IMR-90 (cell line): ENCODE data around the gene LMO1. TPM values are rescaled to one million over a fixed set of nuclear protein-coding genes. Genes with fewer than 3 reads are reported as not detected.

Experiments
- ATAC-seq: fragments of 200-7000 bp; cut with Tn5 transposase; 2 replicates; pipeline ENCODE4 v1.9.1; 2020; ENCODE audit warnings: low read depth, mild to moderate bottlenecking, moderate library complexity
- BruUV-seq: library from RNA; stranded (reverse); fragments of 400-500 nt; replicated peaks from 2 replicates; lab custom pipeline; 2021; lab: Mats Ljungman, UMichigan
- CTCF ChIA-PET: fragments of 300-600 bp; formaldehyde crosslinking; extraction: SDS; loops from one replicate; lab custom pipeline; 2021; ENCODE audit warnings: antibody characterized with exemption; lab: Yijun Ruan, JAX
- POLR2A ChIA-PET: fragments of 300-600 bp; sonication (Branson Sonifier 250); formaldehyde crosslinking; loops from one replicate; lab custom pipeline; 2022; ENCODE audit warnings: antibody characterized with exemption; ENCODE audit not compliant: unreplicated experiment; lab: Charles Lee
- DNase-seq: peaks from one replicate; pipeline ENCODE4 v3.0.0; 2013
- H2AFZ ChIP-seq: replicated peaks from 2 replicates; pipeline ENCODE3; 2013; ENCODE audit warnings: low read length, mild to moderate bottlenecking; ENCODE audit not compliant: poor library complexity
- H2AK5ac ChIP-seq: 2 replicates; pipeline ENCODE4 v1.6.1; 2013; ENCODE audit warnings: low read depth, low read length, inconsistent platforms
- H2AK9ac ChIP-seq: replicated peaks from 2 replicates; pipeline ENCODE3; 2013; ENCODE audit warnings: mild to moderate bottlenecking, low read depth, low read length, moderate library complexity; ENCODE audit not compliant: poor library complexity
- H2BK120ac ChIP-seq: 2 replicates; pipeline ENCODE4 v1.6.1; 2013; ENCODE audit warnings: low read depth, low read length, inconsistent platforms
- H2BK15ac ChIP-seq: 3 replicates; pipeline ENCODE4 v1.6.1; 2013; ENCODE audit warnings: low read depth, low read length, inconsistent platforms
- H2BK20ac ChIP-seq: 2 replicates; pipeline ENCODE4 v1.6.1; 2013; ENCODE audit warnings: low read depth, mild to moderate bottlenecking, inconsistent platforms, low read length, moderate library complexity
- H2BK5ac ChIP-seq: 2 replicates; pipeline ENCODE4 v1.6.1; 2013; ENCODE audit warnings: mild to moderate bottlenecking, low read depth, low read length, inconsistent platforms; ENCODE audit not compliant: poor library complexity, severe bottlenecking
- H3K14ac ChIP-seq: replicated peaks from 2 replicates; pipeline ENCODE4 v1.6.1; 2013; ENCODE audit warnings: low read depth, low read length, inconsistent platforms
- H3K18ac ChIP-seq: 2 replicates; pipeline ENCODE4 v1.6.1; 2013; ENCODE audit warnings: low read depth, low read length, control low read depth
- H3K23ac ChIP-seq: 2 replicates; pipeline ENCODE4 v1.6.1; 2013; ENCODE audit warnings: low read depth, low read length, inconsistent platforms
- H3K27ac ChIP-seq: 2 replicates; pipeline ENCODE4 v1.5.1; 2013; ENCODE audit warnings: mild to moderate bottlenecking, control low read depth, low read length; ENCODE audit not compliant: insufficient read depth
- H3K27me3 ChIP-seq: 2 replicates; pipeline ENCODE4 v1.6.1; 2013; ENCODE audit warnings: low read length; ENCODE audit not compliant: control insufficient read depth, insufficient read depth
- H3K36me3 ChIP-seq: 2 replicates; pipeline ENCODE4 v1.6.1; 2013; ENCODE audit warnings: low read length, mixed read lengths; ENCODE audit not compliant: control insufficient read depth, insufficient read depth
- H3K4ac ChIP-seq: 2 replicates; pipeline ENCODE4 v1.6.1; 2013; ENCODE audit warnings: low read depth, low read length, inconsistent platforms
- H3K4me1 ChIP-seq: 2 replicates; pipeline ENCODE4 v1.6.1; 2013; ENCODE audit warnings: low read length, mixed read lengths; ENCODE audit not compliant: control insufficient read depth, insufficient read depth
- H3K4me2 ChIP-seq: 2 replicates; pipeline ENCODE4 v1.6.1; 2013; ENCODE audit warnings: low read depth, mild to moderate bottlenecking, control low read depth, low read length, moderate library complexity
- H3K4me3 ChIP-seq: 2 replicates; pipeline ENCODE4 v1.5.1; 2013; ENCODE audit warnings: low read depth, mild to moderate bottlenecking, control low read depth, low read length, moderate library complexity; ENCODE audit not compliant: insufficient read depth
- H3K56ac ChIP-seq: 2 replicates; pipeline ENCODE4 v1.6.1; 2013; ENCODE audit warnings: low read length, inconsistent platforms; ENCODE audit not compliant: insufficient read depth; ENCODE audit errors: extremely low read depth
- H3K79me1 ChIP-seq, 2 experiments: 2 replicates each; pipeline ENCODE4 v1.6.1; 2013; ENCODE audit warnings: low read length in 2 of 2, inconsistent platforms in 1 of 2, low read depth in 1 of 2
- H3K9ac ChIP-seq: 2 replicates; pipeline ENCODE4 v1.6.1; 2013; ENCODE audit warnings: low read depth, low read length, control low read depth
- H3K9me1 ChIP-seq: 2 replicates; pipeline ENCODE4 v1.6.1; 2013; ENCODE audit warnings: low read length, inconsistent platforms; ENCODE audit not compliant: insufficient read depth
- H3K9me3 ChIP-seq: 2 replicates; pipeline ENCODE4 v1.6.1; 2013; ENCODE audit warnings: low read length; ENCODE audit not compliant: control insufficient read depth, insufficient read depth
- H4K20me1 ChIP-seq: 2 replicates; pipeline ENCODE4 v1.6.1; 2013; ENCODE audit warnings: low read length, inconsistent platforms; ENCODE audit not compliant: insufficient read depth
- H4K5ac ChIP-seq: 2 replicates; pipeline ENCODE4 v1.6.1; 2013; ENCODE audit warnings: mild to moderate bottlenecking, low read depth, low read length, control low read depth
- H4K8ac ChIP-seq, 2 experiments: 2 replicates each; pipeline ENCODE4 v1.6.1; 2013; ENCODE audit warnings: low read depth in 2 of 2, low read length in 2 of 2, control low read depth in 1 of 2, inconsistent platforms in 1 of 2
- H4K91ac ChIP-seq: 2 replicates; pipeline ENCODE4 v1.6.1; 2013; ENCODE audit warnings: low read depth, low read length, inconsistent platforms; ENCODE audit not compliant: insufficient read depth
- BHLHE40 ChIP-seq: fragments of 150-350 bp; IDR thresholded peaks from 2 replicates; pipeline ENCODE4 v1.6.1; 2016; ENCODE audit warnings: mild to moderate bottlenecking, low read depth, low read length
- CEBPB ChIP-seq: IDR thresholded peaks from 2 replicates; pipeline ENCODE4 v1.6.1; 2012; ENCODE audit warnings: low read depth, low read length, improper control_type of control experiment
- CTCF ChIP-seq: conservative IDR thresholded peaks from 2 replicates; pipeline ENCODE4 v1.5.1; 2012; ENCODE audit warnings: mild to moderate bottlenecking, low read depth, low read length, improper control_type of control experiment
- FOS ChIP-seq: fragments of 150-350 bp; IDR thresholded peaks from 2 replicates; pipeline ENCODE4 v1.6.1; 2016; ENCODE audit warnings: low read depth, low read length
- MAFK ChIP-seq: IDR thresholded peaks from 2 replicates; pipeline ENCODE4 v1.6.1; 2012; ENCODE audit warnings: low read depth, low read length, improper control_type of control experiment
- MAZ ChIP-seq: IDR thresholded peaks from 2 replicates; pipeline ENCODE4 v1.6.1; 2012; ENCODE audit warnings: low read depth, mild to moderate bottlenecking, low read length, improper control_type of control experiment, moderate library complexity, borderline replicate concordance
- MXI1 ChIP-seq: IDR thresholded peaks from 2 replicates; pipeline ENCODE4 v1.6.1; 2012; ENCODE audit warnings: low read depth, mild to moderate bottlenecking, low read length, moderate library complexity, borderline replicate concordance
- NFE2L2 ChIP-seq: fragments of 150-350 bp; IDR thresholded peaks from 2 replicates; pipeline ENCODE4 v1.6.1; 2016; ENCODE audit warnings: low read depth, mild to moderate bottlenecking, low read length
- RAD21 ChIP-seq: IDR thresholded peaks from 2 replicates; pipeline ENCODE4 v1.6.1; 2012; ENCODE audit warnings: low read length, improper control_type of control experiment
- RFX5 ChIP-seq: IDR thresholded peaks from 2 replicates; pipeline ENCODE4 v1.8.0; 2012; ENCODE audit warnings: low read depth, mild to moderate bottlenecking, low read length, moderate library complexity
- SMC3 ChIP-seq: fragments of 150-350 bp; IDR thresholded peaks from 2 replicates; pipeline ENCODE4 v1.6.1; 2016; ENCODE audit warnings: low read depth, mild to moderate bottlenecking, antibody characterized with exemption, low read length, moderate library complexity
- WGBS, 2 experiments: methylation state at CpG; one replicate each; pipeline versions ENCODE4 v1.1.5 to v1.1.7; 2013; ENCODE audit warnings: missing lambda C conversion rate in 2 of 2; ENCODE audit not compliant: insufficient read length in 1 of 2; ENCODE audit errors: extremely low coverage in 2 of 2; 5-methylcytosine and 5-hydroxymethylcytosine counted together
- dilution Hi-C: fragments of 300-500 bp; cut with HindIII; formaldehyde crosslinking; loops from one replicate; pipeline ENCODE4 v1.14.3; 2018; ENCODE audit warnings: low sequenced_read_pairs; ENCODE audit not compliant: unreplicated experiment
- in situ Hi-C: fragments of 300-500 bp; cut with MboI; formaldehyde crosslinking; loops from 3 replicates; pipeline ENCODE4 v1.14.3; 2019; ENCODE audit warnings: low sequenced_read_pairs, inconsistent platforms, mixed read lengths
- intact Hi-C: fragments of 100-400 bp; cut with micrococcal nuclease; formaldehyde crosslinking; loops from 2 replicates; pipeline ENCODE4 v1.10.0; 2022
- polyA plus RNA-seq, 3 experiments: library from polyadenylated mRNA; depleted of rRNA; stranded (reverse); fragments of >200 nt; gene quantifications; 2 replicates each; pipeline ENCODE4 v1.2.3, GENCODE V29; 2012; ENCODE audit warnings: low replicate concordance in 1 of 3
- total RNA-seq: library from RNA; depleted of rRNA; stranded (reverse); fragments of >200 nt; gene quantifications from 2 replicates; pipeline ENCODE4 v1.2.3, GENCODE V29; 2012
- TF ChIP-seq, protein P1 (sequence below): fragments of 150-350 bp; IDR thresholded peaks from 2 replicates; pipeline ENCODE4 v1.6.1; 2016; ENCODE audit warnings: low read depth, mild to moderate bottlenecking, low read length, moderate library complexity, borderline replicate concordance

LMO1 gene
- total and polyA plus RNA-seq, 2 of the 4 experiments (the other 2 are of a cell fraction): not detected

DNA sequence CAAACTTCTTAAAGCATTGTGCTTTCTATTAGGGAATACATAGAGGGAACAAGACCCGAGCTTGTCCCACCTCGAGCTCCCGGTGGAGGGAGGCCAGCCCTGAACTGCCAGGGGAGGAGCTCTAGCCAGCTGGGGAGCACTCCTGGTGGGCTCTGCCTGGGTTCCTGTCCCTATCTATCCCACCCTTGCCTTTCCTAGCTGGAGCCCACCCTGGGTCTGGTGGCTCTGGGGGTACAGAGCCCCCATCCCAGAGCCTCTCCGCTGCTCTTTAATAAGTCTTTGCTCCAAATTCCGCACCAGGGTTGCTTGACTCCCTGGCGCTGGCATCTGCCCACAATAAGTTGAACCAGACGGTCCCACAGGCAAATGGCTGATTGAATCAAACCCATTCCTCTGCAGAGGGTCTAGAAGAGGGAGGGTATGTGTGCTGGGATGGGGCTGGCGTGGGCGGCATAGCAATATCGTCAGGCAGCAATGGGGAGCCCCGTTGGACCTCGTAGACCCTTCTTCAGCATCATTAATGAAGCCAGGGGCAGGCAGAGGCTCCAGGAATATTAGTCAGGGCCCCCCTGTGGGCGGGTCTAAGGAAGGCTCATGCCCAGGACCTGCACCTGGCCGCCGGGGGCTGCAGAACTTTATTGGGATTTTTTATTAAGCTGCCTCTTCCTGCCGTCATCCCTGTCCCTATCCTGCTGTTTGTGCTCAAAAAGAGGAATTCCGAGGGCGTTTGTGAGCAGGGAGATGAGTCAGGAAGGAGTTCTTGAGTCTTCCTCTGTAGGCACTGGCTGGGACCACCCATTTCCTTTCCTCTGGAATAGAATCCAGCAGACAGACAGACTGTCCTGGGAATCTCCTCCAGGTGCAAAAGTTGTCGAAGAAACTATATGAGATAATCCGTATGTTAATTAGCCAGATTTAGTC lies 56.3 kb downstream of the LMO1 start:
- DNase-seq: peak; percentile 22
- dilution Hi-C loops: no loop called here
- 60% methylated on average over 2 of the region's 20 CpGs; no CpG with 5 or more reads in 1 of the 2 experiments for WGBS, 2 experiments
- no peaks in the 10 kb centered on the region for H3K9me1 ChIP-seq
- intact Hi-C loops: no loop called here
- H3K9ac ChIP-seq: no peak overlapping the region
- no peak overlapping the region for H3K56ac ChIP-seq
- H4K20me1 ChIP-seq: no peaks in the 10 kb centered on the region
- POLR2A ChIA-PET: interaction anchor here (0.6 kb wide), 1 partner anchor 592 kb away, joined by 3 read pairs; no protein-coding TSS in a partner anchor
- no peak overlapping the region for H4K91ac ChIP-seq
- no peak overlapping the region for H3K23ac ChIP-seq
- H3K4me1 ChIP-seq: no peaks in the 10 kb centered on the region
- no peak overlapping the region for H4K8ac ChIP-seq
- H3K4ac ChIP-seq: no peak overlapping the region
- H2AFZ ChIP-seq: no peak overlapping the region
- no peak overlapping the region for H2BK20ac ChIP-seq
- H3K4me3 ChIP-seq: no peak overlapping the region
- BruUV-seq: no TSS peak
- CTCF ChIA-PET: no interaction called here
- H2BK5ac ChIP-seq: no peak overlapping the region
- no peak overlapping the region for H2AK9ac ChIP-seq
- no peak for ATAC-seq
- in situ Hi-C loops: no loop called here
- TF ChIP-seq SMC3: no peak
- no peak for TF ChIP-seq FOS
- TF ChIP-seq CTCF: no peak
- TF ChIP-seq MAFK: no peak
- TF ChIP-seq RFX5: no peak
- TF ChIP-seq, protein P1, sequence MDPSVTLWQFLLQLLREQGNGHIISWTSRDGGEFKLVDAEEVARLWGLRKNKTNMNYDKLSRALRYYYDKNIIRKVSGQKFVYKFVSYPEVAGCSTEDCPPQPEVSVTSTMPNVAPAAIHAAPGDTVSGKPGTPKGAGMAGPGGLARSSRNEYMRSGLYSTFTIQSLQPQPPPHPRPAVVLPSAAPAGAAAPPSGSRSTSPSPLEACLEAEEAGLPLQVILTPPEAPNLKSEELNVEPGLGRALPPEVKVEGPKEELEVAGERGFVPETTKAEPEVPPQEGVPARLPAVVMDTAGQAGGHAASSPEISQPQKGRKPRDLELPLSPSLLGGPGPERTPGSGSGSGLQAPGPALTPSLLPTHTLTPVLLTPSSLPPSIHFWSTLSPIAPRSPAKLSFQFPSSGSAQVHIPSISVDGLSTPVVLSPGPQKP: no peak
- no peak for TF ChIP-seq MXI1
- TF ChIP-seq MAZ: no peak
- no peak for TF ChIP-seq CEBPB
- no peak for TF ChIP-seq NFE2L2
- TF ChIP-seq RAD21: no peak
- TF ChIP-seq BHLHE40: no peak
- no peaks in the 10 kb centered on the region for H3K36me3 ChIP-seq
- H3K18ac ChIP-seq: no peak overlapping the region
- H3K9me3 ChIP-seq: no peaks in the 10 kb centered on the region
- H3K14ac ChIP-seq: no peak overlapping the region
- no peaks in the 10 kb centered on the region for H3K79me1 ChIP-seq
- H4K5ac ChIP-seq: no peak overlapping the region
- H2BK15ac ChIP-seq: no peak overlapping the region
- H3K27ac ChIP-seq: no peak overlapping the region
- no peak overlapping the region for H2BK120ac ChIP-seq
- no peak overlapping the region for H2AK5ac ChIP-seq
- H3K4me2 ChIP-seq: no peak overlapping the region
- peaks cover 22% of the 10 kb centered on the region for H3K27me3 ChIP-seq
